HG02840 (cell line): Measurements from ENCODE around the gene ZBTB32.

ENCODE experiments used
- ATAC-seq: cut with Tn5 transposase; IDR thresholded peaks from one replicate; pipeline ENCODE4 v1.9.1; 2021; ENCODE audit warnings: mild to moderate bottlenecking, moderate library complexity, moderate number of reproducible peaks; ENCODE audit not compliant: unreplicated experiment, low FRiP score

ZBTB32 gene

DNA sequence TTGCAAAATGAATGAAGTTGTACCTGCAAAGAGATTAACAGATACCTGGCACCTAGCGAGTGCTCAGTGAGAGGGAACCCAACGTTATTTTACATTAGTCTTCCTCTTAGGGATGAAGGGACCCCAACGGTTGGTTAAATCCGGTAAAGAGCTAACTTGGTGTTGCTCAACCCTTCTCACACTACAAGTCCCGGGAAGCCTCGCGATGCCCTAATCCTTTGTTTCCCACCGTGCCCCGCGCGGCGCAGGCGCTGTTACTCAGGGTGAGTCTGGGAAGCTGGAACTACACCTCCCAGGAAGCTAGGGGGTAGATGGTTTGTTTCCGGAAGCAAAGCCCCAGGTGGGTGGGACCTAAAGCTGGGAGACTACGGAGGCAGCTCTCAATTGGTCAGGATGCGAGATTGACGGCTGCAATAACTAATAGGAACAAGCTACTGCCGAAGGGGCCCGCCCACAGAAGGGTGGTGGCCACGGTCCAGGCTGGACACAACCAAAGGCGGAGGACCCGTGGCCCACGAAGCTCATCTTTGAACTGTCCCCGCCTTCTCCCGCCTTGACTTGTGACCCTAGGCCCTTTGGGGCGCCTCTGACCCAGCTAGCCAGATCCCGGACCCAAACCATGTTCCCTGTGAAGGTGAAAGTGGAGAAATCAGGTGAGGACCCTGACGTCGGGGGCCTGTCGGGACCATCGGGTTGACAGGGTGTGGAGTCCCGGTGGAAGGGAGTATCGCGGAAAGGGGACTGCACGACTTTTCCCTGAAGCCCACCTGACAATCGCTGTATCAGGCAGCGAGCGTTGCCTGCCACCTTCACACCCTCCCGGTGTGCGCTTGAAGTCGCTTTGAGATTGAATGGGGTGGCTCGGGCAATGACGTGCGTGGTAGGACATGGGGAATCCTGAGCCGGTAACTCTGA is 44.0 kb downstream of the ZBTB32 start, which contains the start of gene LIN37:
Gene LIN37, plus strand, starts transcription at position 471 of the 915 bp plus-strand sequence. Its CDS starts 149 bp downstream, at position 620.
- ATAC-seq, result peak; percentile 63

DNA sequence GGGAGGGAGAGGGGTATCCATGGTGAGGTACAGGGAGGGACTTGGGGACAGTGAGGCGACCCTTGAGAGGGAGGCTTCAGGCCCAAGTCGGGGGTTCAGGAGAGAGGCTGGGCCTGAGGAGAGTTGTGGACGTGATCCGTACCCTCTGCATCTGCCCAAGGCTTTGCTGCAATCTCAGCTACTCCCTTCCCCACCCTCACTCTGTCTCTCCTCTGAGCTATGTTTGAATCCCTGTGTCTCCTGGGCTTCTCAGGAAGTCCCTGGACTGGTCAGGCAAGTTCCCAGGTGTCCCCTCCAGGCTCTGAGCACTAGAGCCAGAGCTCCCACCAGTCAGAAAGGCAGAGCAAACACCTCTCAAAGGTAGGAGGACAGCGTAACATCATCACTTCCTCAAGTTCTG is 45.8 kb downstream of the ZBTB32 start:
- ATAC-seq, result no peak

DNA sequence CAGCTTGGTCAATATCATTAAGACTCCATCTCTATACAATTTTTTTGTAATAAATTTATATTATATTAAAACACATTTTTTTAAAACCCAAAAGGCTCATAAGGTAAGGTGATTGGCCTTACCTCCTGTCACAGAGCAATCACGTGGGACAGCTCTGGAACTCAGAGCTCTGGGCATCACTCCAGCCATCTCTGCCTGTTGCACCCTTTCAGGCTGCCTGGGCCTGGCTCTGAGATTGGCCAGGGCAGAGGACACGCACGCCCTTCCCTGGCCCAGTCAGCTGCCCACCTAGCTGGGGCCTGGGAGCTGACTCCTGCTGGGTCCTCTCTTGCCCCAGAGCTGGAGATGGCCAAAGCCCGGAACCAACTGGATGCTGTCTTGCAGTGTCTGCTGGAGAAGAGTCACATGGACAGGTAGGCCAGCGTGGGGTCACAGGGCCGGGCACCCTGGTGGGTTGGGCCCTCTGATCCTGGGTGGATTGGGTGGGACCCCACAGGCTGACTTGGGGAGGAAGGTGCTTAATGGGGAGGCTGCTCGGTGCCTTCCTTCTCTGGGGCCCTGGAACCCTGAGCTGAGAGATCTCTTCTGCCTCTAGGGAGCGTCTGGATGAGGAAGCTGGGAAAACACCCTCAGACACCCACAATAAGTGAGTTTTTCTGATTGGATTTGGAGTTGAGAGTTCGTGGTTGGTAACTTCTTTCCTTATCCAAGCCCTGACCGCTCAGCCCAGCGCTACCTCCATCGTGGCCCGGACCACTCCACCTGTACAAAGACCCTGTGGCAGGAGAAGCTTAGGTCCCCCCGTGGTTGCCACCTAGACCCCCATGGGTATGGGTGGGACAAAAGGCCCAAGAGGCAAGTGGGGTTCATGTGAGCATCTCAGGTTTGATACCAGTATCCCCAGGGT is 47.7 kb downstream of the ZBTB32 start:
- no peak for ATAC-seq

DNA sequence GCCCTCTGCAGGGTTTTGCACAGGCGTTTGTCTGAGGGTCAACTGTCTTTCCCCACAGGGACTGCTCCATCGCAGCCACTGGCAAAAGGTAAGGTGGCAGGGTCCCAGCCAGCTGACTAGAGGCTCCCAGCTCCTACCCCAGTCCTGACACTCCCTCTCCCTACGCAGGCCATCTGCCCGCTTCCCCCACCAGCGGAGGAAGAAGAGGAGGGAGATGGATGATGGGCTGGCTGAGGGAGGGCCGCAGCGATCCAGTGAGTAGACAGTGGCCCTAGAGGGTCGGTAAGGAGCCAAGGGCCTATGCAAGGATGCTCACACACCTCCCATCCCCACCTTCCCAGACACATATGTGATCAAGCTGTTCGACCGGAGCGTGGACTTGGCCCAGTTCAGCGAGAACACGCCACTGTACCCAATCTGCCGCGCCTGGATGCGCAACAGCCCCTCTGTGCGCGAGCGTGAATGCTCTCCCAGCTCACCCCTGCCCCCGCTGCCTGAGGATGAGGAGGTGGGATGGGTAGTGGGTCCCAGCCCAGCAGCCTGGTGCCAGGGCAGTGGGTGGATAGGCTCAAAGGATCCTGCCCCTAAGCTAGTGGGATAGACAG is 48.5 kb downstream of the ZBTB32 start:
- no peak for ATAC-seq

DNA sequence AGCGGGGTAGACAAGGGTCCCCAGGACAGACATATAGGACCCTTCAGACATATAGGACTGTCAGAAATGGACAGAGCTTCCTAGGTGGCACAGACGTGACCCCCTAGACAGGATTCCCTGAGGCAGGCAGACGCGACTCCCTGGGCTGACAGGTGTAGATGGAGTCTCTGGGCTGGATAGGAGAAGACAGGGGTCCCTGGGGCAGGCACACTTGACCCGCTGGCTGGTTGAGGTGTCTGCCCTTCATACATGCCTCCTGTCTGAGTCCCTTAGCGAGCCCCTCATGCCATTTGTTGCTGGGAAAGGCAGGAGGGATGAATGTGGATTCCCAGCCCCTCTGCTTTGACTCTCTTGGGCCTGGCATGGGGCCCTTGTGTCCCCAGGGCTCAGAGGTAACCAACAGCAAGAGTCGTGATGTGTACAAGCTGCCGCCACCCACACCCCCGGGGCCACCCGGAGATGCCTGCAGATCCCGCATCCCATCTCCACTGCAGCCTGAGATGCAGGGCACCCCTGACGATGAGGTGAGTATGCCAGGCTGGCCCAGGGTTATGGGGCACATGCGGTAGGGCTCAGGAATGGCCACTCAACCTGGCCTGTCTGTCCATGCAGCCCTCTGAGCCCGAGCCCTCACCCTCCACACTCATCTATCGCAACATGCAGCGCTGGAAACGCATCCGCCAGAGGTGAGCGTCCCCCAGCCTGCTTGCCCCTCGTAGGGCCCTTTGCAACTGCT is 49.4 kb downstream of the ZBTB32 start:
- no peak for ATAC-seq

DNA sequence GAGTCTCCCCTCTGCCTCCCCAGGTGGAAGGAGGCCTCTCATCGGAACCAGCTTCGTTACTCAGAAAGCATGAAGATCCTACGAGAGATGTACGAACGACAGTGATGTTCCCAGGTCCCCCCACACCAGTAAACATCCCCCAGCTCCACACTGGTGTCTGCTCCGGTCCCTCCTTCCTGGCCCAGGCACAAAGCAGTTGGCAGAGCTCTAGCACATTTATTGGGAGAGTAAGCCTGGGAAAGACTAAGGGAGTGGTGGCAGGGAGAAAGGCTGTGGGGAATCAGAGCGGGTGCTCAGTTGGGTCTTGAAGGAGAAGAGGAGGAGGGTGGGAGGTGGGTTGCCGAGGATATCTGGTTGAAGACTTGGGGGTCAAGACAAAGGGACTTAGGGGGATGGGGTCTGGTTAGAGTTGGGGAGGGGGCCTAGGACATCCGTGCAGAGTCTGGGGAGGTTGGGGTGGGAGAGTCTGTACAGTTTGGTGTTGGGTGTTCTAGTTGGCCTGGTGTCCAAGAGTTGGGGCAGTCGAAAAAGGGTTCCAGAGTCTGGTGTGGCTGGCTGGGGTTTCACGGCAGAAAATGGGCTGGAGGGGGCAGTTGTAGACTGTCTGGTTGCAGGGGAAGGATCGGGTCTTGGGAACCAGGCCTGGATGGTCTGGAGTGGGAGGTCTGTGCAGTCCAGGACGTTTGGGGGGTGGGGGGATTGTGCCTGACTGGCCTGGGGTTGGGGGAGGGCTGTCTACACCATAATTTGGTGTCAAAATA is 50.2 kb downstream of the ZBTB32 start:
- no peak for ATAC-seq

DNA sequence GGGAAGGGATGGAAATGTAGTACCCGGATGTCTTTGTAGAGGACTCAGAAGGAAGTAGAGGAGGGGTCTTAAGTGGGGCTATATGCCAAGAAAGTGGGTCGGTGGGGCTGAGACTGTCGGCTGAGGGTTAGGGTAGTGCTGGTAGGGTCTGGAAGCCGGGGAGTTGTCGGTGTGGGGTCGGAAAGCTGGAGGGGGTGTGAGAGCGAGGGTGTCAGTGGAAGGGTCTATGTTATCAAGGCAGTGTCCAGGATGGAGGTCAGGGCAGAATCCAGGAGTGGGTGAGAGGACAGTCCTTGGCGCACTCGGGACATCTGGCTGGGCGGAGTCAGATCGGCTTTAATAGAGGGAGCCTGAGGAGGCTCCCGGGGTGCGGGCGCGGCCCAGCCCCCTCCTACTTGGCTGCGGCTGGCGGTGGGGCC is 50.8 kb downstream of the ZBTB32 start:
- no peak for ATAC-seq

DNA sequence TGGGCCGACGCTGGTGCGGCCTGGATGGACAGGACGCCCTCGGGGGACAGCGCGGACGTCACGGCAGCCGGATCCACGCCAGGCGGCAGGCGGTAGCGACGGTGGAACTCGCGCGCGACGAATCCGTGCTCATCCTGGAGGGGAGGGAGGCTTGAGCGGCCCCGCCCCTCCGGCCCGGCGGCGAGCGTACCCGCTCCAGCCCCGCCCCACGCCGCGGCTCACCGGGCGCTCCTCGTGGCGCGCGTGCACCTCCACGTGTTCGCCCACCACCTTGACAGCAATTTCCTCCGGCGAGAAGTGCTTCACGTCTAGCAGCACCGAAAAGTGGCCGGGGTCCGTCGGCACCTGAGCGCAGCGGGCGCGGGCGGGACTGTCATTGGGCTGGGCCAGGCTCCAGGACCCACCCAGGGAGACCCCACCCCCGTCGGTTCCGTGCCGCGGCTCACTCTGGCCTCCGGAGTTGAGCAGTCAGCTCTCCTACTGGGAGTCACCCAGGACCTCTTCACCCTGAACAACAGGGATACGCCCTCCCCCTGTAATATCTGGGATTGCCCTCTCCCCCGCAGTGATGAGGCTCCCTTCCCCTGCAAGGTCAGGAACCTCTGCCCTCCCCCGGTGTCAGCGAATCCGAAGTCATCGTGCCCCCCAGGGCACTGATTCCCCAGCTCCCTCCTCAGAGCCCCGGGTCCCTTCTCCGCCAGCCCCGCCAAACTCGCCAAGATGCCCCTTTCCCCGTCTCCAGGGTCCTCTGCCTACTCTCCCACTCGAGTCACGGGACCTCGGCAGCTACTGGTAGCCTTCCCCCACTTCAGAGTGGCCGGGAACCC is 51.4 kb downstream of the ZBTB32 start:
- no peak for ATAC-seq

DNA sequence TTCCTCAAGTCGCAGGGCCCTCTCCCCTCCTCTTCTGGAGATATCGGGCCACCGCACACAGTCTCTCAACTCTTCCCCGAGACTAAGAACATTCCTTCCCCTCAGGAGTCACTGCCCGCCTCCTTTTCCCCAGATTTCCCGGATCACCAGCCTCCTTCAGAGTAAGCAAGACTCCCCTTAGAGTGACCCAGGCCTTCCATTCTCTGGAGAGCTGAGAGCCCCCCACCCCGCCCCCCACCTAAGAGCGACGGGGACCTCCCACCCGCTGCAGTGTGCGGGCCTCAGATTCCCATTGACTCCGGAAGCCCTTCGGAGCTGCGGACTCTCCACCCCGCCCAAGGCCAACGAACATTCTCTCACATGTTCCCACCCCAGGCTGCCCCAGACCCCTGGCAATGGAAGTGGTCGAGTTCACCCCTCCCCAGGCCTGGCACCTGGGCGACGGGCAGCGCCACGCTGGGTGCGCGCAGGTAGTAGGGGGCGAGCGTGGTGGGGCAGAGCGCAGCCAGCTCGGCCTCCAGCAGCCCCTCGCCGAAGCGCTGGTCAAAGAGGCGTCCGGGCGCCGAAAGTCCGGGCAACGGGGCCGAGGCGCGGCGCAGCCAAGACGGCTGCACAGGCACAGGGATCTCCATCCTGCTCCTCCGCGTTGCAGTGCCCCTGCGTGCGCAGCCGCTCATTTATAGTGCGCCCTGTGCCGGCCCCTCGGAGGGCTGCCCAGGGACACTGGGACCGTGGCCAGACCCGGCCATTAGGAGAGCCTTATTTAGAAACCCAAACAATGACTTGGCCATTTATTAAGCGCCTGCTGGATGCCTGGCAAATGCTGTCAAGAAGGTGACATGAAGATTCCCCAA is 52.2 kb downstream of the ZBTB32 start, which contains the start of gene HSPB6:
Gene HSPB6, minus strand, starts transcription at position 653 of the 854 bp plus-strand sequence. Its CDS starts 21 bp downstream, at position 632.
- ATAC-seq, result no peak

DNA sequence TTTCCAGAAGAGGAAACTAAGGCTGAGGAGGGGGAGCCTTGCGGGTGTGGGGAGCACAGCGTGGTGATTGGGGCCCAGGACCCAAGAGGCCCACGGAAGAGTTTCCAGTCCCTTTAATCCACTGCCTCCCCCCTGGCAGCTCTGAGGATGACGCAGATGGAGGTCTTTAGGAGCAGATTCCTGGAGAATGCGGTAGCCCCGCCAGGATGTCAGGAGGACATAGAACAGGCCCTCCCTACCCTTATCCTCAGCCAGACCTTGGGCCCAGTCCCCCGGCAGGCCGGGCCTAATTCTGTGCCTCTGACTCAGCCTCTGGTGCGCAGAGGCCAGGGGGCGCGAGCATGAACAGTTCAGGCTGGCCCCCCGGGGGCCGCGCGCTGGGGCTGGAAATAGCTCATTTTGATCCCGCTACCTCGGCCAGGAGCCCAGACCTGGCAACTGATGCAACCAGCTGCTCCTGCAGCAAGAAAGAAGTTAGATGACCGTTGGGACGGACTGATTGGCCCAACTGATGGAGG is 52.9 kb downstream of the ZBTB32 start:
- ATAC-seq, result no peak

DNA sequence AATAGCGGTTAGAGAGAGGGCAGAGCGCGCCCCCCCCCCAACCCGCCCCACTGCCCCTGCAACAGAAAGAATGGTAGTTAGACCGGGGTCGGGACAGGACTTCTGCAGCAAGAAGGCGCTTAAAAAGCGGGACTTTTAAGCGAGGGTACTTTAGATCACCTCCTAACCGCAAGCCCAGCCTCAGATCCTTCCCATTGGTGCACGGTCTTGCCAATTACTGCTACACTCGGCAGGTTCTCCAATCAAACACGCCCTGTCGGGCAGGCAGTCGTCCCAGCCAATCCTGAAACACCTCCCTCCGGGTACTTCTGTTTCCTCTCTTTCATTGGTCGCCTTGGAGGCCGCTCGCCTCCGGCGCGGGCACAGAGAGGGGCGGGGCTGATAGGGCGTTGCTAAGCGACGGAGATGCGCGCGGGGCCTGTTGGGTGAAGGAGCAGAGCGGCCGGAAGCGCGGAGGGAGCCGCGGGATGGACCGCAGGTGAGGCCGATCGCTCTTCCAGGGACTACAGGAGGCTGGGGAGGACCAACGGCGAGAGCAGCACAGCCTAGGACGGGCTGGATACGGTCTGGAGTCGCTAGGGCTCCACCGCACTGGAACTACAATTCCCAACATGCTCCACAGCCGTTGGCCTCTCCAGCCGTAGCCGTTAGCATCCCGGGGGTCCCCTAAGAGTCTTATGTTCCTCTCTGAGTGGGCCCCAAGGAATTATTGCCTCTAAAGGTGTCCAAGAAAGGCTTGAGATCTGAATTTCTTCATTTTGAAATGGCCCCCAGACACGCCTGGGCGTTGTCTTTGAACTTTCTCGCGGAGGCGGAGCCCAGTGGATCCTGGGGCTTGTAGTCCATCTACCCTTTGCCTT is 53.6 kb downstream of the ZBTB32 start, which contains the start of gene PROSER3:
Gene PROSER3, plus strand, starts transcription at position 428 of the 860 bp plus-strand sequence. Its CDS starts 40 bp downstream, at position 468.
- ATAC-seq, result peak; percentile 93

DNA sequence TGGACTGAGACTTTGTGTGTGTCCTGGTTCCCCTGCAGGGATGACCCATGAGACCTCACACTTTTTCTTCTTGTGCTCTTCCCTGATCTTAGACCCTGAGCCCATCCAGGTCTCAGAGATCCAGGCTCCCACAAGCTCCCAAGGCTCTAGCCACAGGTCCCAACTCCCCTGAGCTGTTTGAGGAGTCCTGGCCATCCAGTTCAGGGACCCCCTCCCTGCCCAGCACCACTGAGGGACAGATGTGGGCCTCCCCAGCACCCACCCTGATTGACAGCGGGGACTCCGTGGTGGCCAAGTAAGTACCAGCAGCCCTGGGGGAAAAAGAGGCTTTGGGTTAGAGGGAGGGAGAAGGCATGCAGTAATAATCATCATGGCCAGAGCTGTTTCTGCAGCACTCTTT is 55.3 kb downstream of the ZBTB32 start:
- no peak for ATAC-seq

DNA sequence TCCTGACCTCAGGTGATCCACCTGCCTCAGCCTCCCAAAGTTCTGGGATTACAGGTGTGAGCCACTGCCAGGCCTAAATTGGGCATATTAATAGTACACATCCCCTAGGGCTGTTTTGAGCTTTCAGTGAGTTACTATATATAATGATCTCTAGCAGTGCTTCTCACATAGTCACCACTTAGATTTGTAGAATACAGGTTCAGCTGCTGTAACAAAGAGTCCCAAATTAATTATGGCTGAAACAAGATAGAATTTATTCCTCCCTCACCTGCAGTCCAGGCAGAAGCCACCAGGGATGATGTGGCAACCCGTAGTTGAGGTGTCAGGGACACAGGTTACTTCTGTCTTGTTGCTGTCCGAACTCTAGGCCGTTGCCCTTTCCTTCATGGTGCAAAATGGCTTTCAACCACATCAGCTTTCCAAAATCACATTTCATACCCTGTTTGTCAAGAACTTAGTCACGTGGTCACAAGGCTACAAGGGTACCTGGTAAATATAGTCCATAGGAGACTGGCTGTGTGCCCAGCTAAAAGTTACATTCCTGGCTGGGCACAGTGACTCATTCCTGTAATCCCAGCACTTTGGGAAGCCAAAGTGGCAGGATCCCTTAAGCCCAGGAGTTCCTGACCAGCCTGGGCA is 56.5 kb downstream of the ZBTB32 start:
- ATAC-seq, result no peak

DNA sequence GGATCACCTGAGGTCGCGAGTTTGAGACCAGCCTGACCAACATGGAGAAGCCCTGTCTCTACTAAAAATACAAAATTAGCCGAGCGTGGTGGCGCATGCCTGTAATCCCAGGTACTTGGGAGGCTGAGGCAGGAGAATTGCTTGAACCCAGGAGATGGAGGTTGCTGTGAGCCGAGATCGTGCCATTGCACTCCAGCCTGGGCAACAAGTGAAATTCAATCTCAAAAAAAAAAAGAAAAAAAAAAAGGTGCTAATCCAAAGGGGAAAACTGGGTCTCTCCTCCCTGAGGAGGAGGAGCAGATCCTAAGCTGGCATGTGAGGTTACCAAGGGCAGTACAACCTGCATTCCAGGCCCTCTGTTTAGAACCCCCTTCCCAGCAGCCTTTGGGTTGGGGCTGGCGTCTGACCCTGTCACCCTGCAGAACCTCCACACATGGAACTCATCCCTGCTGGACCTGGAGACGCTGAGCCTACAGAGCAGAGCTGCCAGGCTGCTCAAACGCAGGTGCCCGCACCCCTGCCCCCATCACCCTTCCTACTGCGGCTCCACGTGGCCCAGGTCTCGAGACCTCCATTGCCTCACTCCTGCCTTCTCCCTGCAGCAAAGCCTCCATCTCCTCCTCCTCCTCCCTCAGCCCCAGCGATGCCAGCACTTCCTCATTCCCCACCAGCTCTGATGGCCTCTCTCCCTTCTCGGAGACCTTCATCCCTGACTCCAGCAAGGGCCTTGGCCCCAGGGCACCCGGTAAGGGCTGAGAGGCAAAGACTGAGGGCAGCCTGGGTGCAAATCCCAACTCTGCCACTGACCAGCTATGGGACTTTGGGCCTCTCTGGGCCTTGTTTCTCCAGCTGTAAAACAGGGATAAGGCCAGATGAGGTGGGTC is 60.3 kb downstream of the ZBTB32 start:
- no peak for ATAC-seq
